Osteoblast (primary cell): ENCODE results near the gene LRRFIP2. TPM values are rescaled to one million over a fixed set of nuclear protein-coding genes. Genes with fewer than 3 reads are reported as not detected.
"Not testable (repeated sequence)": the region's sequence is repeated elsewhere in the genome, so short reads cannot be mapped to it uniquely, and the experiment has no call there.

Experiments used
- DNase-seq: peaks from one replicate; pipeline ENCODE4 v3.0.0; 2011; ENCODE audit warnings: low spot score, mixed read lengths; ENCODE audit not compliant: insufficient read length; ENCODE audit errors: missing footprints
- H2AFZ ChIP-seq: 2 replicates; pipeline ENCODE4 v1.6.0; 2011; ENCODE audit warnings: mild to moderate bottlenecking, low read length
- H3K27ac ChIP-seq: 2 replicates; pipeline ENCODE4 v1.5.1; 2011; ENCODE audit warnings: mild to moderate bottlenecking, low read depth, low read length, moderate library complexity
- H3K27me3 ChIP-seq: 2 replicates; pipeline ENCODE4 v1.6.0; 2012; ENCODE audit warnings: mild to moderate bottlenecking, control low read depth, inconsistent platforms, low read length, moderate library complexity; ENCODE audit not compliant: insufficient read depth
- H3K36me3 ChIP-seq: 2 replicates; pipeline ENCODE4 v1.5.1; 2011; ENCODE audit warnings: mild to moderate bottlenecking, low read length, control low read depth, moderate library complexity; ENCODE audit not compliant: insufficient read depth
- H3K4me1 ChIP-seq: 2 replicates; pipeline ENCODE4 v1.5.1; 2011; ENCODE audit warnings: mild to moderate bottlenecking, low read length, control low read depth, moderate library complexity; ENCODE audit not compliant: insufficient read depth
- H3K4me2 ChIP-seq: 2 replicates; pipeline ENCODE4 v1.6.0; 2011; ENCODE audit warnings: mild to moderate bottlenecking, low read length; ENCODE audit not compliant: insufficient read depth
- H3K4me3 ChIP-seq: fragments of 200-600 bp; sonication (generic); 3 replicates; pipeline ENCODE4 v1.5.1; 2012; ENCODE audit warnings: mild to moderate bottlenecking, low read length, inconsistent platforms; ENCODE audit not compliant: insufficient read depth
- H3K79me2 ChIP-seq: 2 replicates; pipeline ENCODE4 v1.6.0; 2012; ENCODE audit warnings: mild to moderate bottlenecking, low read length, control low read depth, inconsistent platforms; ENCODE audit not compliant: insufficient read depth
- H3K9me3 ChIP-seq: 2 replicates; pipeline ENCODE4 v1.5.1; 2011; ENCODE audit warnings: low read depth, low read length, control low read depth
- H4K20me1 ChIP-seq: 2 replicates; pipeline ENCODE4 v1.6.0; 2012; ENCODE audit warnings: mild to moderate bottlenecking, low read length, control low read depth; ENCODE audit not compliant: insufficient read depth
- total RNA-seq: library from RNA; depleted of rRNA; stranded (reverse); fragments of >200 nt; gene quantifications from 2 replicates; pipeline ENCODE4 v1.2.3, GENCODE V29; 2012
- TF ChIP-seq, protein P1 (sequence below): IDR thresholded peaks from 2 replicates; pipeline ENCODE4 v1.5.1; 2011; ENCODE audit warnings: mild to moderate bottlenecking, low read depth, low read length, moderate library complexity; ENCODE audit errors: extremely low read depth

Gene LRRFIP2
- total RNA-seq, 1 donor: 71.3 TPM

- Histone ChIP-seq H3K4me2 (no peak overlapping the region), H3K79me2 (peaks cover 4% of the 10 kb centered on the region), H3K9me3 (no peaks in the 10 kb centered on the region), H3K27ac (no peak overlapping the region), H4K20me1 (no peaks in the 10 kb centered on the region), H3K36me3 (peaks cover 34% of the 10 kb centered on the region), H3K4me1 (no peaks in the 10 kb centered on the region), H2AFZ (no peak overlapping the region), H3K27me3 (no peaks in the 10 kb centered on the region), H3K4me3 (no peak overlapping the region)
- DNase-seq: no peak
- TF ChIP-seq, protein P1, sequence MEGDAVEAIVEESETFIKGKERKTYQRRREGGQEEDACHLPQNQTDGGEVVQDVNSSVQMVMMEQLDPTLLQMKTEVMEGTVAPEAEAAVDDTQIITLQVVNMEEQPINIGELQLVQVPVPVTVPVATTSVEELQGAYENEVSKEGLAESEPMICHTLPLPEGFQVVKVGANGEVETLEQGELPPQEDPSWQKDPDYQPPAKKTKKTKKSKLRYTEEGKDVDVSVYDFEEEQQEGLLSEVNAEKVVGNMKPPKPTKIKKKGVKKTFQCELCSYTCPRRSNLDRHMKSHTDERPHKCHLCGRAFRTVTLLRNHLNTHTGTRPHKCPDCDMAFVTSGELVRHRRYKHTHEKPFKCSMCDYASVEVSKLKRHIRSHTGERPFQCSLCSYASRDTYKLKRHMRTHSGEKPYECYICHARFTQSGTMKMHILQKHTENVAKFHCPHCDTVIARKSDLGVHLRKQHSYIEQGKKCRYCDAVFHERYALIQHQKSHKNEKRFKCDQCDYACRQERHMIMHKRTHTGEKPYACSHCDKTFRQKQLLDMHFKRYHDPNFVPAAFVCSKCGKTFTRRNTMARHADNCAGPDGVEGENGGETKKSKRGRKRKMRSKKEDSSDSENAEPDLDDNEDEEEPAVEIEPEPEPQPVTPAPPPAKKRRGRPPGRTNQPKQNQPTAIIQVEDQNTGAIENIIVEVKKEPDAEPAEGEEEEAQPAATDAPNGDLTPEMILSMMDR: no peak
Measured at GRCh38 chr3:37064747-37065146, 109.6 kb downstream of the LRRFIP2 start.

DNA sequence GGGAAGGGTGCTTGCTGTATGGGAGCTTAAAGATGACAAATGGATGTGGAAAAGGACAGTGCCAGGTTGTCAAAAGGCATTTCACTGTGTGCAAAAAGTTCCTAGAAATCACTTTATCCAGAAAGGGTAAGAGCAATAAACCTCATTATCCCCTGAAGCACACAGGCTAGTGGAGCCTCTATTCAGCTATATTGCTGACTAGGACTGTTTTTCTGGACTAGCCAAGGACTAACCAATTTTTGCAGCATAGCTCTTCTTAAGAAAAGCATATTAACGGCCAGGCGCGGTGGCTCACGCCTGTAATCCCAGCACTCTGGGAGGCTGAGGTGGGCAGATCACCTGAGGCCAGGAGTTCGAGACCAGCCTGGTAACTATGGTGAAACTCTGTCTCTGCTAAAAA, 116.3 kb downstream of the LRRFIP2 start:
- peaks cover 49% of the 10 kb centered on the region for H3K36me3 ChIP-seq
- TF ChIP-seq, protein P1: no peak
- H3K4me3 ChIP-seq: no peak overlapping the region
- H4K20me1 ChIP-seq: no peaks in the 10 kb centered on the region
- peaks cover 6% of the 10 kb centered on the region for H3K79me2 ChIP-seq
- no peaks in the 10 kb centered on the region for H3K27me3 ChIP-seq
- H3K4me1 ChIP-seq: peaks cover 26% of the 10 kb centered on the region
- no peak overlapping the region for H3K27ac ChIP-seq
- no peak overlapping the region for H3K4me2 ChIP-seq
- H3K9me3 ChIP-seq: no peaks in the 10 kb centered on the region
- no peak for DNase-seq
- H2AFZ ChIP-seq: no peak overlapping the region

GRCh38 chr3:37056826-37057225, 117.6 kb downstream of the LRRFIP2 start:
- H2AFZ ChIP-seq: no peak overlapping the region
- peak overlapping the region; percentile 47 for H3K27ac ChIP-seq
- H3K4me1 ChIP-seq: peaks cover 26% of the 10 kb centered on the region
- no peaks in the 10 kb centered on the region for H4K20me1 ChIP-seq
- DNase-seq: no peak
- no peak overlapping the region for H3K4me3 ChIP-seq
- H3K36me3 ChIP-seq: peaks cover 53% of the 10 kb centered on the region
- TF ChIP-seq, protein P1: no peak
- no peaks in the 10 kb centered on the region for H3K9me3 ChIP-seq
- H3K27me3 ChIP-seq: no peaks in the 10 kb centered on the region
- H3K79me2 ChIP-seq: peaks cover 2% of the 10 kb centered on the region
- H3K4me2 ChIP-seq: no peak overlapping the region

DNA sequence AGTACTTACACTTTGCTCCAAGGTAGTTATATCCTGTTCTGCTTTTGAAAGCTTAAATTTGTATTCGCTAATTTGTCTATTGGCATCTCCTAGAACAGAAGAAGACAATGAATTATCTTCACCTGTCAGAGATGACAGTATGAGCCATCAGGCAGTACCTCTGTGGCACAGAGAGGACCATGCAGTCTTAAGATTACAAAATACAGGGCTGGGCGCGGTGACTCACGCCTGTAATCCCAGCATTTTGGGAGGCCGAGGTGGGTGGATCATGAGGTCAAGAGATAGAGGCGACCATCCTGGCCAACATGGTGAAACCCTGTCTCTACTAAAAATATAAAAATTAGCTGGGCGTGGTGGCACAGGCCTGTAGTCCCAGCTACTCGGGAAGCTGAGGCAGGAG, 119.3 kb downstream of the LRRFIP2 start:
- Histone ChIP-seq H3K36me3 (peaks cover 66% of the 10 kb centered on the region), H3K27ac (peak overlapping the region; percentile 94), H3K4me2 (peak overlapping the region; percentile 20), H3K4me1 (peaks cover 26% of the 10 kb centered on the region)
- H3K9me3 ChIP-seq, H3K79me2 ChIP-seq, H4K20me1 ChIP-seq, H2AFZ ChIP-seq, H3K4me3 ChIP-seq, DNase-seq, H3K27me3 ChIP-seq: not testable (repeated sequence)
